IMR-90 (cell line): ENCODE results near the gene BCKDK. TPM values are rescaled to one million over a fixed set of nuclear protein-coding genes. Genes with fewer than 3 reads are reported as not detected.

Experiments used
- ATAC-seq: fragments of 200-7000 bp; cut with Tn5 transposase; 2 replicates; pipeline ENCODE4 v1.9.1; 2020; ENCODE audit warnings: low read depth, mild to moderate bottlenecking, moderate library complexity
- BruUV-seq: library from RNA; stranded (reverse); fragments of 400-500 nt; replicated peaks from 2 replicates; lab custom pipeline; 2021; lab: Mats Ljungman, UMichigan
- CTCF ChIA-PET: fragments of 300-600 bp; formaldehyde crosslinking; extraction: SDS; loops from one replicate; lab custom pipeline; 2021; ENCODE audit warnings: antibody characterized with exemption; lab: Yijun Ruan, JAX
- POLR2A ChIA-PET: fragments of 300-600 bp; sonication (Branson Sonifier 250); formaldehyde crosslinking; loops from one replicate; lab custom pipeline; 2022; ENCODE audit warnings: antibody characterized with exemption; ENCODE audit not compliant: unreplicated experiment; lab: Charles Lee
- DNase-seq: peaks from one replicate; pipeline ENCODE4 v3.0.0; 2013
- H2AFZ ChIP-seq: replicated peaks from 2 replicates; pipeline ENCODE3; 2013; ENCODE audit warnings: low read length, mild to moderate bottlenecking; ENCODE audit not compliant: poor library complexity
- H2AK5ac ChIP-seq: 2 replicates; pipeline ENCODE4 v1.6.1; 2013; ENCODE audit warnings: low read depth, low read length, inconsistent platforms
- H2AK9ac ChIP-seq: replicated peaks from 2 replicates; pipeline ENCODE3; 2013; ENCODE audit warnings: mild to moderate bottlenecking, low read depth, low read length, moderate library complexity; ENCODE audit not compliant: poor library complexity
- H2BK120ac ChIP-seq: 2 replicates; pipeline ENCODE4 v1.6.1; 2013; ENCODE audit warnings: low read depth, low read length, inconsistent platforms
- H2BK15ac ChIP-seq: 3 replicates; pipeline ENCODE4 v1.6.1; 2013; ENCODE audit warnings: low read depth, low read length, inconsistent platforms
- H2BK20ac ChIP-seq: 2 replicates; pipeline ENCODE4 v1.6.1; 2013; ENCODE audit warnings: low read depth, mild to moderate bottlenecking, inconsistent platforms, low read length, moderate library complexity
- H2BK5ac ChIP-seq: 2 replicates; pipeline ENCODE4 v1.6.1; 2013; ENCODE audit warnings: mild to moderate bottlenecking, low read depth, low read length, inconsistent platforms; ENCODE audit not compliant: poor library complexity, severe bottlenecking
- H3K14ac ChIP-seq: replicated peaks from 2 replicates; pipeline ENCODE4 v1.6.1; 2013; ENCODE audit warnings: low read depth, low read length, inconsistent platforms
- H3K18ac ChIP-seq: 2 replicates; pipeline ENCODE4 v1.6.1; 2013; ENCODE audit warnings: low read depth, low read length, control low read depth
- H3K23ac ChIP-seq: 2 replicates; pipeline ENCODE4 v1.6.1; 2013; ENCODE audit warnings: low read depth, low read length, inconsistent platforms
- H3K27ac ChIP-seq: 2 replicates; pipeline ENCODE4 v1.5.1; 2013; ENCODE audit warnings: mild to moderate bottlenecking, control low read depth, low read length; ENCODE audit not compliant: insufficient read depth
- H3K27me3 ChIP-seq: 2 replicates; pipeline ENCODE4 v1.6.1; 2013; ENCODE audit warnings: low read length; ENCODE audit not compliant: control insufficient read depth, insufficient read depth
- H3K36me3 ChIP-seq: 2 replicates; pipeline ENCODE4 v1.6.1; 2013; ENCODE audit warnings: low read length, mixed read lengths; ENCODE audit not compliant: control insufficient read depth, insufficient read depth
- H3K4ac ChIP-seq: 2 replicates; pipeline ENCODE4 v1.6.1; 2013; ENCODE audit warnings: low read depth, low read length, inconsistent platforms
- H3K4me1 ChIP-seq: 2 replicates; pipeline ENCODE4 v1.6.1; 2013; ENCODE audit warnings: low read length, mixed read lengths; ENCODE audit not compliant: control insufficient read depth, insufficient read depth
- H3K4me2 ChIP-seq: 2 replicates; pipeline ENCODE4 v1.6.1; 2013; ENCODE audit warnings: low read depth, mild to moderate bottlenecking, control low read depth, low read length, moderate library complexity
- H3K4me3 ChIP-seq: 2 replicates; pipeline ENCODE4 v1.5.1; 2013; ENCODE audit warnings: low read depth, mild to moderate bottlenecking, control low read depth, low read length, moderate library complexity; ENCODE audit not compliant: insufficient read depth
- H3K56ac ChIP-seq: 2 replicates; pipeline ENCODE4 v1.6.1; 2013; ENCODE audit warnings: low read length, inconsistent platforms; ENCODE audit not compliant: insufficient read depth; ENCODE audit errors: extremely low read depth
- H3K79me1 ChIP-seq, 2 experiments: 2 replicates each; pipeline ENCODE4 v1.6.1; 2013; ENCODE audit warnings: low read length in 2 of 2, inconsistent platforms in 1 of 2, low read depth in 1 of 2
- H3K9ac ChIP-seq: 2 replicates; pipeline ENCODE4 v1.6.1; 2013; ENCODE audit warnings: low read depth, low read length, control low read depth
- H3K9me1 ChIP-seq: 2 replicates; pipeline ENCODE4 v1.6.1; 2013; ENCODE audit warnings: low read length, inconsistent platforms; ENCODE audit not compliant: insufficient read depth
- H3K9me3 ChIP-seq: 2 replicates; pipeline ENCODE4 v1.6.1; 2013; ENCODE audit warnings: low read length; ENCODE audit not compliant: control insufficient read depth, insufficient read depth
- H4K20me1 ChIP-seq: 2 replicates; pipeline ENCODE4 v1.6.1; 2013; ENCODE audit warnings: low read length, inconsistent platforms; ENCODE audit not compliant: insufficient read depth
- H4K5ac ChIP-seq: 2 replicates; pipeline ENCODE4 v1.6.1; 2013; ENCODE audit warnings: mild to moderate bottlenecking, low read depth, low read length, control low read depth
- H4K8ac ChIP-seq, 2 experiments: 2 replicates each; pipeline ENCODE4 v1.6.1; 2013; ENCODE audit warnings: low read depth in 2 of 2, low read length in 2 of 2, control low read depth in 1 of 2, inconsistent platforms in 1 of 2
- H4K91ac ChIP-seq: 2 replicates; pipeline ENCODE4 v1.6.1; 2013; ENCODE audit warnings: low read depth, low read length, inconsistent platforms; ENCODE audit not compliant: insufficient read depth
- FOS ChIP-seq: fragments of 150-350 bp; IDR thresholded peaks from 2 replicates; pipeline ENCODE4 v1.6.1; 2016; ENCODE audit warnings: low read depth, low read length
- MXI1 ChIP-seq: IDR thresholded peaks from 2 replicates; pipeline ENCODE4 v1.6.1; 2012; ENCODE audit warnings: low read depth, mild to moderate bottlenecking, low read length, moderate library complexity, borderline replicate concordance
- NFE2L2 ChIP-seq: fragments of 150-350 bp; IDR thresholded peaks from 2 replicates; pipeline ENCODE4 v1.6.1; 2016; ENCODE audit warnings: low read depth, mild to moderate bottlenecking, low read length
- RFX5 ChIP-seq: IDR thresholded peaks from 2 replicates; pipeline ENCODE4 v1.8.0; 2012; ENCODE audit warnings: low read depth, mild to moderate bottlenecking, low read length, moderate library complexity
- SMC3 ChIP-seq: fragments of 150-350 bp; IDR thresholded peaks from 2 replicates; pipeline ENCODE4 v1.6.1; 2016; ENCODE audit warnings: low read depth, mild to moderate bottlenecking, antibody characterized with exemption, low read length, moderate library complexity
- WGBS, 2 experiments: methylation state at CpG; one replicate each; pipeline versions ENCODE4 v1.1.5 to v1.1.7; 2013; ENCODE audit warnings: missing lambda C conversion rate in 2 of 2; ENCODE audit not compliant: insufficient read length in 1 of 2; ENCODE audit errors: extremely low coverage in 2 of 2; 5-methylcytosine and 5-hydroxymethylcytosine counted together
- dilution Hi-C: fragments of 300-500 bp; cut with HindIII; formaldehyde crosslinking; loops from one replicate; pipeline ENCODE4 v1.14.3; 2018; ENCODE audit warnings: low sequenced_read_pairs; ENCODE audit not compliant: unreplicated experiment
- in situ Hi-C: fragments of 300-500 bp; cut with MboI; formaldehyde crosslinking; loops from 3 replicates; pipeline ENCODE4 v1.14.3; 2019; ENCODE audit warnings: low sequenced_read_pairs, inconsistent platforms, mixed read lengths
- intact Hi-C: fragments of 100-400 bp; cut with micrococcal nuclease; formaldehyde crosslinking; loops from 2 replicates; pipeline ENCODE4 v1.10.0; 2022
- polyA plus RNA-seq, 3 experiments: library from polyadenylated mRNA; depleted of rRNA; stranded (reverse); fragments of >200 nt; gene quantifications; 2 replicates each; pipeline ENCODE4 v1.2.3, GENCODE V29; 2012; ENCODE audit warnings: low replicate concordance in 1 of 3
- total RNA-seq: library from RNA; depleted of rRNA; stranded (reverse); fragments of >200 nt; gene quantifications from 2 replicates; pipeline ENCODE4 v1.2.3, GENCODE V29; 2012
- TF ChIP-seq, protein P1 (sequence below): conservative IDR thresholded peaks from 2 replicates; pipeline ENCODE4 v1.5.1; 2012; ENCODE audit warnings: mild to moderate bottlenecking, low read depth, low read length, improper control_type of control experiment
- TF ChIP-seq, protein P2 (sequence below): fragments of 150-350 bp; IDR thresholded peaks from 2 replicates; pipeline ENCODE4 v1.6.1; 2017; ENCODE audit warnings: mild to moderate bottlenecking, antibody characterized with exemption, low read length, low read depth

The BCKDK gene
- total and polyA plus RNA-seq, 2 of the 4 experiments (the other 2 are of a cell fraction) = 26.0 to 79.3 TPM

- H3K56ac ChIP-seq = no peak overlapping the region
- H3K9ac ChIP-seq = no peak overlapping the region
- H3K4ac ChIP-seq = no peak overlapping the region
- DNase-seq (no peak), ATAC-seq (no peak)
- H3K4me1 ChIP-seq = no peaks in the 10 kb centered on the region
- no peak overlapping the region for H3K18ac ChIP-seq
- no peak overlapping the region for H2AFZ ChIP-seq
- no peak overlapping the region for H2BK5ac ChIP-seq
- BruUV-seq = no TSS peak
- no peak overlapping the region for H3K23ac ChIP-seq
- H3K9me1 ChIP-seq = peaks cover 3% of the 10 kb centered on the region; the same call in 1 of the 2 replicates
- H4K5ac ChIP-seq = no peak overlapping the region
- intact Hi-C loops = no loop called here
- dilution Hi-C loops = no loop called here
- in situ Hi-C loops = loop anchor here (10.0 kb wide), 1 partner anchor 99 kb away; the partner anchor contains the start of gene HSD3B7
- H3K36me3 ChIP-seq = peaks cover 71% of the 10 kb centered on the region
- no peak overlapping the region for H4K91ac ChIP-seq
- peaks cover 21% of the 10 kb centered on the region for H4K20me1 ChIP-seq
- no peaks in the 10 kb centered on the region for H3K27me3 ChIP-seq
- no peak overlapping the region for H2BK15ac ChIP-seq
- no peak overlapping the region for H3K4me2 ChIP-seq
- H3K4me3 ChIP-seq = no peak overlapping the region
- no peak overlapping the region for H2BK20ac ChIP-seq
- no peak overlapping the region for H3K14ac ChIP-seq
- POLR2A ChIA-PET = no interaction called here
- no CpG with 5 or more reads among the region's 5 CpGs for WGBS, 2 experiments
- TF ChIP-seq SMC3 (no peak), RFX5 (no peak), NFE2L2 (no peak), FOS (no peak), MXI1 (no peak)
- TF ChIP-seq, protein P1, sequence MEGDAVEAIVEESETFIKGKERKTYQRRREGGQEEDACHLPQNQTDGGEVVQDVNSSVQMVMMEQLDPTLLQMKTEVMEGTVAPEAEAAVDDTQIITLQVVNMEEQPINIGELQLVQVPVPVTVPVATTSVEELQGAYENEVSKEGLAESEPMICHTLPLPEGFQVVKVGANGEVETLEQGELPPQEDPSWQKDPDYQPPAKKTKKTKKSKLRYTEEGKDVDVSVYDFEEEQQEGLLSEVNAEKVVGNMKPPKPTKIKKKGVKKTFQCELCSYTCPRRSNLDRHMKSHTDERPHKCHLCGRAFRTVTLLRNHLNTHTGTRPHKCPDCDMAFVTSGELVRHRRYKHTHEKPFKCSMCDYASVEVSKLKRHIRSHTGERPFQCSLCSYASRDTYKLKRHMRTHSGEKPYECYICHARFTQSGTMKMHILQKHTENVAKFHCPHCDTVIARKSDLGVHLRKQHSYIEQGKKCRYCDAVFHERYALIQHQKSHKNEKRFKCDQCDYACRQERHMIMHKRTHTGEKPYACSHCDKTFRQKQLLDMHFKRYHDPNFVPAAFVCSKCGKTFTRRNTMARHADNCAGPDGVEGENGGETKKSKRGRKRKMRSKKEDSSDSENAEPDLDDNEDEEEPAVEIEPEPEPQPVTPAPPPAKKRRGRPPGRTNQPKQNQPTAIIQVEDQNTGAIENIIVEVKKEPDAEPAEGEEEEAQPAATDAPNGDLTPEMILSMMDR = no peak
- TF ChIP-seq, protein P2, sequence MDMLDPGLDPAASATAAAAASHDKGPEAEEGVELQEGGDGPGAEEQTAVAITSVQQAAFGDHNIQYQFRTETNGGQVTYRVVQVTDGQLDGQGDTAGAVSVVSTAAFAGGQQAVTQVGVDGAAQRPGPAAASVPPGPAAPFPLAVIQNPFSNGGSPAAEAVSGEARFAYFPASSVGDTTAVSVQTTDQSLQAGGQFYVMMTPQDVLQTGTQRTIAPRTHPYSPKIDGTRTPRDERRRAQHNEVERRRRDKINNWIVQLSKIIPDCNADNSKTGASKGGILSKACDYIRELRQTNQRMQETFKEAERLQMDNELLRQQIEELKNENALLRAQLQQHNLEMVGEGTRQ = no peak
- no peak overlapping the region for H2AK9ac ChIP-seq
- no peak overlapping the region for H3K27ac ChIP-seq
- CTCF ChIA-PET = no interaction called here
- H4K8ac ChIP-seq = no peak overlapping the region
- peaks cover 14 to 48% of the 10 kb centered on the region in 2 experiments for H3K79me1 ChIP-seq
- H2AK5ac ChIP-seq = no peak overlapping the region
- H2BK120ac ChIP-seq = no peak overlapping the region
- no peaks in the 10 kb centered on the region for H3K9me3 ChIP-seq
These were observed 24.6 kb upstream of the BCKDK start for GRCh38 chr16:31083556-31083955.
